KG1 (cell line): ENCODE results near the gene SPIN1.
A peak's percentile ranks its signal among the peaks of the same experiment; 100 is the strongest.

Experiments
- DNase-seq: peaks from one replicate; lab custom pipeline; 2025; lab: John Stamatoyannopoulos, UW

Gene SPIN1

GRCh38 chr9:88388886-88389605 is 802 bp downstream of the SPIN1 start:
- peak; percentile 54 for DNase-seq

GRCh38 chr9:88390371-88390990 is 2.2 kb downstream of the SPIN1 start:
- DNase-seq: no peak

GRCh38 chr9:88391236-88391635 is 3.0 kb downstream of the SPIN1 start:
- DNase-seq: no peak

GRCh38 chr9:88391921-88392320 is 3.7 kb downstream of the SPIN1 start:
- DNase-seq: no peak

- DNase-seq: no peak
These were observed 4.3 kb downstream of the SPIN1 start for GRCh38 chr9:88392549-88392948.

GRCh38 chr9:88396836-88397577 is 8.8 kb downstream of the SPIN1 start:
- no peak for DNase-seq

- DNase-seq: no peak
These were observed 9.8 kb downstream of the SPIN1 start for GRCh38 chr9:88398016-88398415.

- no peak for DNase-seq
These were observed 11.7 kb downstream of the SPIN1 start for GRCh38 chr9:88399966-88400365.

- no peak for DNase-seq
These were observed 15.1 kb downstream of the SPIN1 start for GRCh38 chr9:88403340-88403739.

GRCh38 chr9:88406051-88406450 is 17.8 kb downstream of the SPIN1 start:
- no peak for DNase-seq

GRCh38 chr9:88411471-88411870 is 23.2 kb downstream of the SPIN1 start:
- no peak for DNase-seq

GRCh38 chr9:88414298-88414697 is 26.1 kb downstream of the SPIN1 start:
- DNase-seq: no peak

- no peak for DNase-seq
These were observed 29.8 kb downstream of the SPIN1 start for GRCh38 chr9:88418025-88418424.

- DNase-seq: no peak
These were observed 30.7 kb downstream of the SPIN1 start for GRCh38 chr9:88418715-88419540.

GRCh38 chr9:88420227-88420626 is 32.0 kb downstream of the SPIN1 start:
- no peak for DNase-seq

- no peak for DNase-seq
These were observed 33.1 kb downstream of the SPIN1 start for GRCh38 chr9:88421348-88421747.

GRCh38 chr9:88425538-88425950 is 37.3 kb downstream of the SPIN1 start:
- DNase-seq: no peak

- no peak for DNase-seq
These were observed 38.4 kb downstream of the SPIN1 start for GRCh38 chr9:88426651-88427050.

GRCh38 chr9:88429595-88430430 is 41.6 kb downstream of the SPIN1 start:
- no peak for DNase-seq

- DNase-seq: no peak
These were observed 45.5 kb downstream of the SPIN1 start for GRCh38 chr9:88433583-88434255.

- DNase-seq: no peak
These were observed 47.1 kb downstream of the SPIN1 start for GRCh38 chr9:88435336-88435735.
